GM13976 (cell line): ENCODE results near the gene CYP3A7.
"Not testable (repeated sequence)": the region's sequence is repeated elsewhere in the genome, so short reads cannot be mapped to it uniquely, and the experiment has no call there.

Experiments used
- DNase-seq: peaks from one replicate; pipeline ENCODE4 v3.0.0; 2012; ENCODE audit warnings: low spot score
- in situ Hi-C: fragments of 300-500 bp; cut with MboI; formaldehyde crosslinking; loops from one replicate; pipeline ENCODE4 v1.12.0; 2022; ENCODE audit warnings: low sequenced_read_pairs, mixed read lengths, inconsistent platforms; ENCODE audit not compliant: unreplicated experiment
- TF ChIP-seq, protein P1 (sequence below): IDR thresholded peaks from 2 replicates; pipeline ENCODE4 v1.5.1; 2012; ENCODE audit warnings: borderline replicate concordance, mild to moderate bottlenecking; ENCODE audit not compliant: insufficient read depth; ENCODE audit errors: extremely low read depth, missing control alignments, control extremely low read depth

CYP3A7 gene

DNA sequence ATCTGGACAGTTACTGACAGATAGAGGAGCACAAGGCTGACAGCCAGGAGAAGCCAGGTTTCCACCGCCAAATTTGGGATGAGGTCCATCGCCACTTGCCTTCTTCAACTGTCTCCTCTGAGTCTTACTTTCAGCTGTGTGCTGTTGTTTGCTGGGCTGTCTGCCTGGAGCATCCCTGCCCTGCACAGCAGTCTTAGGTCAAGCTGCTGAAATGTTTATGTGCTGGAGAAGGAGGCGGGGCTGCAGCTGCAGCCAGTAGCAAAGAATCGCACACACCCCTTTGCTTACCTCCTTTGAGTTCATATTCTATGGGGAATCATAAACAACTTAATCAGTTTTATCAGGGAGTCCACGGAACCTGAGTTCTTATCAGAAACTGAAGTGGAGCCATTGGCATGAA is 35.0 kb downstream of the CYP3A7 start:
- in situ Hi-C loops, result no loop called here
- no peak for DNase-seq
- TF ChIP-seq, protein P1, sequence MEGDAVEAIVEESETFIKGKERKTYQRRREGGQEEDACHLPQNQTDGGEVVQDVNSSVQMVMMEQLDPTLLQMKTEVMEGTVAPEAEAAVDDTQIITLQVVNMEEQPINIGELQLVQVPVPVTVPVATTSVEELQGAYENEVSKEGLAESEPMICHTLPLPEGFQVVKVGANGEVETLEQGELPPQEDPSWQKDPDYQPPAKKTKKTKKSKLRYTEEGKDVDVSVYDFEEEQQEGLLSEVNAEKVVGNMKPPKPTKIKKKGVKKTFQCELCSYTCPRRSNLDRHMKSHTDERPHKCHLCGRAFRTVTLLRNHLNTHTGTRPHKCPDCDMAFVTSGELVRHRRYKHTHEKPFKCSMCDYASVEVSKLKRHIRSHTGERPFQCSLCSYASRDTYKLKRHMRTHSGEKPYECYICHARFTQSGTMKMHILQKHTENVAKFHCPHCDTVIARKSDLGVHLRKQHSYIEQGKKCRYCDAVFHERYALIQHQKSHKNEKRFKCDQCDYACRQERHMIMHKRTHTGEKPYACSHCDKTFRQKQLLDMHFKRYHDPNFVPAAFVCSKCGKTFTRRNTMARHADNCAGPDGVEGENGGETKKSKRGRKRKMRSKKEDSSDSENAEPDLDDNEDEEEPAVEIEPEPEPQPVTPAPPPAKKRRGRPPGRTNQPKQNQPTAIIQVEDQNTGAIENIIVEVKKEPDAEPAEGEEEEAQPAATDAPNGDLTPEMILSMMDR, result no peak

DNA sequence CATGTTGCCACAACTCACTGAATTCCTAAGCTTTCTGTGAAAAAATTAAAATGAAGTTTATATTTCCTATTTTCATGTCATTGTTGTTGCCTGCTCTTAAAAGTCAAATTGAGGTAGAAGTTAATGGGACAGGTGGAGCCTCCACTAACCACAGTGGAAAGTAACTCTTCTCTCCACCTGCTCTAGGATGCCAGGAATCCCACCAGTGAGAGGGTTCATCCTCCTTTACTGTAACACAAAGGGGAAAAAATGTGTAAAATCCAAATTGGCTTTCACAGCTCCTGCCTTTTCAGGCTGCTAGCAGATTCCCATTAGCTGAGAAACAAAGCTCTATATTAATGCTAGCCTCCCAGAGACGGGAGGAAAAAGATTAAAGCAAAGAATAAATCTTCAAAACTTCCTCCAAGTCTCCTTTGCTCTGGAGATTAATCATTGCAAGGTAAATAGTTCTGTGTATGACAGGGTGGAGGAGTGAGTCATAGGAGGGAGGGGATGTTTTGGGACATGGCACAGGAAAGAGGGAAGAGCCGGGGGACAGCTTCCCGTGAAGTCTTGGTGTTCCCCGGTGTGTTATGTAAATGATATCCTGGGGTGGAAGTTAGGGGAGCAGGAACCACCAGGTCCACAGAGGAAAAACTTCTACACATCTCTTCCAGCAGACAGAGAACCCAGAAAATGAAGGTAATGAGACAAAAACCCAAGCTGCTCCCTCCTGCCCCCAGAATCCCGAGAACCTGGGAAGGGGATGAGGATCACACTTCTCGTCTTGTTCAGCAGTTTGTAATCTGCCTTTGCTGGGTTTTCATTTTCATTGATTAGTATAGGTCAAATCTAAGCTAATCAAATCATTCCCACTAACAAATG is 35.9 kb downstream of the CYP3A7 start:
- not testable (repeated sequence) for DNase-seq

DNA sequence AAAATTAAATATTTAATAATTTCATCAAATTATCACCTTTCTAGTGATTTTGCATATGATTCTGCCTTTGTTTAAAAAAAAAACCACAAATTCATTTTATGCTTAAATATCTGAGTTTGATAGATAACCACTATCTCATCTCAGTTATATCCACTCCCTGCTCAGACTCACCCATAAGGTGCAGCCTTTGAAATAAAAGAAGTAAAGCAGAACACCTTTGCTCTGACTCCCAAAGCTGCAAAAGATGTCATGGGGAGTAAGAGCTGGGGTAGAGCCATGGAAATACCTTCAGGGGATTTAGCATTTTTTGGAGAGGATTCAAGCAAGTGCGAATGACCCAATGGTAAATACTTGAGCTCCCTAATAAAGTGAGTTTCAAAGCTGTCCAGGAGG is 40.1 kb downstream of the CYP3A7 start:
- no peak for DNase-seq
- in situ Hi-C loops, result no loop called here
- TF ChIP-seq, protein P1, result no peak

More for the DNA sequence above, 35.9 kb downstream of the CYP3A7 start:
- in situ Hi-C loops, result not testable (repeated sequence)

DNA sequence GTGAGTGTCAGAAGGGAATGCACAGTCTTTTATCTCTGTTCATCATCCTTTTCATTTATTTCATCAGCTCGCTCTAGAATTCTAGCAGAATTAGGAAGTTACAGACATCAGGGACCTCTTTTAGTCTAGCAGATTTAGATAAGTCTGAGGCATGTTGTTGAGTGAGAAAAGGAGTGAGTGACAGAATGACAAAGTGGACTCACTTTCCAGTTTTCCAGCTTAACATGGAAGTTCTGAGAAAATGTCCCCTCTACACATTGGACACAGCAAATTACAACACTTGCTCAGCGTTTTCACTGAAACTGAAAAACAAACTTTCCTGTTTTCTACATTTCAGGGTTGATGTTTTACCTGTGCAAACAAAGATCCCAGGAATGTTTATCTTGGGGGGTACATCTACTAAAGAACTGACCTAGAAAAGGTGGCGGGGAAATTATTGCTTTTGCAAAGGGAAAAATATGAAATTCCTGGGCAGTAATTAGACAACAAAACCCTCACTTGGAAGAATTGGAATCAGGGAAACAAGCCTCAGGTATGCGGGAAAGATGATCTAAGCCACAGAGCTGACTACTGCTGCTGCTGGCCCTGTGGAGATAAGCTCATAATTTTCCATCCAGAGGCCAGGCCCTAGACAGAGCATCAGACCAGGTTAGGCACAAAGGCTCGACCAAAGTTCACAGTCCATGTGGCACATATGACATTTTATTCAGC is 40.6 kb downstream of the CYP3A7 start:
- TF ChIP-seq, protein P1, result no peak
- in situ Hi-C loops, result no loop called here
- no peak for DNase-seq

DNA sequence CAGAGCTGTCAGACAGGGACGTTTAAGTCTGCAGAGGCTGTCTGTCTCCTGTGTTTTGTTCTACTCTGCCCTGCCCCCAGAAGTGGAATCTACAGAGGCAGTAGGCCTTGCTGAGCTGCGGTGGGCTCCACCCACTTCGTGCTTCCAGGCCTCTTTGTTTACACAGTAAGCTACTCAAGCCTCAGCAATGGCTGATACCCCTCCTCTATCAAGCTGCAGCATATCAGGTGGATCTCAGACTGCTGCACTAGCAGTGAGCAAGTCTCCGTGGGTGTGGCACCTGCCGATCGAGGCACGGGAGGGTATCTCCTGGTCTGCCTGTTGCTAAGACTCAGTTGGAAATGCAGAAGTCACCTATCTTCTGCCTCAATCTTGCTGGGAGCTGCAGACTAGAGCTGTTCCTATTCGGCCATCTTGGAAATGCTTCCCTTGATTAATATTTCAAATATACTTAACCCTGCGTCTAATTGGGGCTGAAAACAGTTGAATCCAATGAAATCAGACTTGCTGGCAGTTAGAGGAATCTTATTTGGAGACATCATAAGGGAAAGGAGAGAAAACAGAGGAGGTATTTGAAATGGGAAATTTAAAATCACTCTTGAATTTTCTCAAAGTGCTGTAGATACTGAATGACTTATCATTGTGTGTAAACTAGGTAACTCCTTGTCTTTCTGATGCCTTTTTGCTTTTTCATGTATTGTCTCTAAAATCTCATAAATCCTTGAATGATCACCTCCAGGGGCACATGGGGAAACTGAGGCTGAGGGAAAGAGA is 41.4 kb downstream of the CYP3A7 start:
- DNase-seq, result no peak
- TF ChIP-seq, protein P1, result no peak
- in situ Hi-C loops, result no loop called here

DNA sequence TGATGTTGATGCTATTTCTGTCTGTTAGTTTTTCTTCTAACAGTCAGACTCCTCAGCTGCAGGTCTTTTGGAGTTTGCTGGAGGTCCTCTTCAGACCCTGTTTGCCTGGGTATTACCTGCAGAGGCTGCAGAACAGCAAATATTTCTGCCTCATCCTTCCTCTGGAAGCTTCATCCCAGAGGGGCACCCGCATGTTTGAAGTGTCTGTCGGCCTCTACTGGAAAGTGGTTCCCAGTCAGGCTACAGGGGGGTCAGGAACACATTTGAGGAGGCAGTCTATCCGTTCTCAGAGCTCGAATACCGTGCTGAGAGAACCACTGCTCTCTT is 41.9 kb downstream of the CYP3A7 start:
- in situ Hi-C loops, result no loop called here
- TF ChIP-seq, protein P1, result no peak
- no peak for DNase-seq

DNA sequence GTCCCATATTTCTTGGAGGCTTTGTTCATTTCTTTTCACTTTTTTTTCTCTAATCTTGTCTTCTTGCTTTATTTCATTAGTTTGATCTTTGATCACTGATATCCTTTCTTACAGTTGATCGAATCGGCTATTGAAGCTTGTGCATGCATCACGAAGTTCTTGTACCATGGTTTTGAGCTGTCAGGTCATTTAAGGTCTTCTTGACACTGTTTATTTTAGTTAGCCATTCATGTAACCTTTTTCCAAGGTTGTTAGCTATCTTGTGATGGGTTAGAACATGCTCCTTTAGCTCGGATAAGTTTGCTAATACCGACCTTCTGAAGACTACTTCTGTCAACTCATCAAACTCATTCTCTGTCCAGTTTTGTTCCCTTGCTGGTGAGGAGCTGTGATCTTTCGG is 42.4 kb downstream of the CYP3A7 start:
- in situ Hi-C loops, DNase-seq: not testable (repeated sequence)

DNA sequence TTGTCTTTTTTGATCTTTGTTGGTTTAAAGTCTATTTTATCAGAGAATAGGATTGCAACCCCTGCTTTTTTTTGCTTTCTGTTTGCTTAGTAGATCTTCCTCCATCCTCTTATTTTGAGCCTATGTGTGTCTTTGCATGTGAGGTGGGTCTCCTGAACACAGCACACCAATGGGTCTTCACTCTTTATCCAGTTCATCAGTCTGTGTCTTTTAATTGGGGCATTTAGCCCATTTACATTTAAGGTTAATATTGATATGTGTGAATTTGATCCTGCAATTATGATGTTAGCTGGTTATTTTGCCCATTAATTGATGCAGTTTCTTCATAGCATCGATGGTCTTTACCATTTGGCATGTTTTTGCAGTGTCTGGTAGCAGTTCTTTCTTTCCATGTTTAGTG is 43.3 kb downstream of the CYP3A7 start:
- DNase-seq, in situ Hi-C loops: not testable (repeated sequence)

DNA sequence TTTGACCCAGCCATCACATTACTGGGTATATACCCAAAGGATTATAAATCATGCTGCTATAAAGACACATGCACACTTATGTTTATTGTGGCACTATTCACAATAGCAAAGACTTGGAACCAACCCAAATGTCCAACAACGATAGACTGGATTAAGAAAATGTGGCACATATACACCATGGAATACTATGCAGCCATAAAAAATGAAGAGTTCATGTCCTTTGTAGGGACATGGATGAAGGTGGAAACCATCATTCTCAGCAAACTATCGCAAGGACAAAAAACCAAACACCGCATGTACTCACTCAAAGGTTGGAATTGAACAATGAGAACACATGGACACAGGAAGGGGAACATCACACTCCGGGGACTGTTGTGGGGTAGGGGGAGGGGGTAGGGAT is 44.1 kb downstream of the CYP3A7 start:
- in situ Hi-C loops, DNase-seq: not testable (repeated sequence)

DNA sequence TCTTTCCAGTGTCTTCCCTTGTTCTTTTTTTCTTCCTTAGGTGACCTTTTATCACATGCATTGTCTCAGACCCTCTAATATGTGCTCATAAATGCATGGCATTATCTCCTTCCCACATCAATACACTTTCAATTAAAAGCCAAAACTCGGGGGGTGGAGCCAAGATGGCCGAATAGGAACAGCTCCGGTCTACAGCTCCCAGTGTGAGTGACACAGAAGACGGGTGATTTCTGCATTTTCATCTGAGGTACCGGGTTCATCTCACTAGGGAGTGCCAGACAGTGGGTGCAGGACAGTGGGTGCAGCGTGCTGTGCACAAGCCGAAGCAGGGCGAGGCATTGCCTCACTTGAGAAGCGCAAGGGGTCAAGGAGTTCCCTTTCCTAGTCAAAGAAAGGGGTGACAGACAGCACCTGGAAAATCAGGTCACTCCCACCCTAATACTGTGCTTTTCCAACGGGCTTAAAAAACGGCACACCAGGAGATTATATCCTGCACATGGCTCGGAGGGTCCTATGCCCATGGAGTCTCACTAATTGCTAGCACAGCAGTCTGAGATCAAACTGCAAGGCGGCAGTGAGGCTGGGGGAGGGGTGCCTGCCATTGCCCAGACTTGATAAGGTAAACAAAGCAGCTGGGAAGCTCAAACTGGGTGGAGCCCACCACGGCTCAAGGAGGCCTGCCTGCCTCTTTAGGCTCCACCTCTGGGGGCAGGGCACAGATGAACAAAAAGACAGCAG is 49.0 kb downstream of the CYP3A7 start:
- DNase-seq, in situ Hi-C loops: not testable (repeated sequence)
